HepG2 (cell line): ENCODE results near the gene ALOX5AP. TPM values are rescaled to one million over a fixed set of nuclear protein-coding genes. Genes with fewer than 3 reads are reported as not detected.

Experiments
- ATAC-seq: fragments of 200-7000 bp; cut with Tn5 transposase; 3 replicates; pipeline ENCODE4 v1.9.1; 2020; ENCODE audit warnings: mild to moderate bottlenecking, moderate library complexity
- BruUV-seq: library from RNA; stranded (reverse); fragments of 400-500 nt; replicated peaks from 2 replicates; lab custom pipeline; 2021; lab: Mats Ljungman, UMichigan
- CTCF ChIA-PET: fragments of 300-600 bp; formaldehyde crosslinking; extraction: SDS; loops from one replicate; lab custom pipeline; 2021; ENCODE audit warnings: low total read pairs, inconsistent platforms, low intra/inter-chr PET ratio; lab: Yijun Ruan, JAX
- POLR2A ChIA-PET: fragments of 350-600 bp; sonication (Branson Sonifier 250); formaldehyde crosslinking; loops from one replicate; lab custom pipeline; 2020; ENCODE audit warnings: antibody characterized with exemption, inconsistent platforms; lab: Yijun Ruan, JAX
- DNase-seq: peaks from one replicate; pipeline ENCODE4 v3.0.0-alpha.2; 2015; ENCODE audit warnings: low spot score
- FAIRE-seq: peaks from 3 replicates; lab custom pipeline; 2011; peaks lifted over from hg19 to GRCh38; lab: Jason Lieb, UNC
- H2AFZ ChIP-seq: one replicate; pipeline ENCODE4 v1.6.1; 2011; ENCODE audit warnings: low read length, inconsistent platforms
- H3K27ac ChIP-seq: fragments of 300-600 bp; 3 replicates; pipeline ENCODE4 v1.8.0; 2011; ENCODE audit warnings: mixed run types, mild to moderate bottlenecking, mixed read lengths, low read length, inconsistent platforms; ENCODE audit not compliant: insufficient read depth; ENCODE audit errors: extremely low read length
- H3K27me3 ChIP-seq, 2 experiments: fragments of 200-600 bp in 1 of 2; 2 replicates in 1 of 2; 3 replicates in 1 of 2; pipeline versions ENCODE4 v1.6.0 to v1.8.0; 2011; ENCODE audit warnings: low read length in 2 of 2, mild to moderate bottlenecking in 2 of 2, moderate library complexity in 2 of 2, inconsistent platforms in 1 of 2; ENCODE audit not compliant: insufficient read depth in 2 of 2, control insufficient read depth in 1 of 2
- H3K36me3 ChIP-seq, 2 experiments: fragments of 200-600 bp in 1 of 2; replicated peaks in 1 of 2; 2 replicates in 1 of 2; 3 replicates in 1 of 2; pipeline versions ENCODE4 v1.5.1 to v1.8.0; 2011; ENCODE audit warnings: low read length in 2 of 2, inconsistent platforms in 1 of 2; ENCODE audit not compliant: insufficient read depth in 2 of 2, control insufficient read depth in 1 of 2
- H3K4me1 ChIP-seq: 2 replicates; pipeline ENCODE4 v1.5.1; 2012; ENCODE audit warnings: low read length, inconsistent platforms; ENCODE audit not compliant: insufficient read depth
- H3K4me2 ChIP-seq: 2 replicates; pipeline ENCODE4 v1.6.0; 2011; ENCODE audit warnings: low read depth, low read length, inconsistent platforms
- H3K4me3 ChIP-seq, 3 experiments: fragments of 200-600 bp in 1 of 3; sonication (generic), shearing (Covaris generic) in 1 of 3; replicated peaks in 1 of 3; 2 replicates each; pipeline ENCODE4 v1.5.1; 2011 to 2016; ENCODE audit warnings: low read length in 3 of 3, inconsistent platforms in 2 of 3, low read depth in 2 of 3, mild to moderate bottlenecking in 2 of 3, control low read depth in 1 of 3, mixed read lengths in 1 of 3; ENCODE audit not compliant: insufficient read depth in 1 of 3
- H3K79me2 ChIP-seq: one replicate; pipeline ENCODE4 v1.6.1; 2011; ENCODE audit warnings: low read length, inconsistent platforms; ENCODE audit not compliant: insufficient read depth
- H3K9ac ChIP-seq: 2 replicates; pipeline ENCODE4 v1.6.0; 2011; ENCODE audit warnings: mild to moderate bottlenecking, low read depth, low read length, inconsistent platforms; ENCODE audit not compliant: insufficient read depth
- H3K9me3 ChIP-seq: 2 replicates; pipeline ENCODE4 v1.5.1; 2012; ENCODE audit warnings: mild to moderate bottlenecking, low read length
- H4K20me1 ChIP-seq: 2 replicates; pipeline ENCODE4 v1.6.0; 2011; ENCODE audit warnings: inconsistent platforms, mild to moderate bottlenecking, low read length, moderate library complexity; ENCODE audit not compliant: insufficient read depth
- CBX5 ChIP-seq: sonication (generic); formaldehyde crosslinking; IDR thresholded peaks from 2 replicates; pipeline ENCODE4 v1.4.0; 2020; ENCODE audit warnings: missing genetic modification reagents, borderline replicate concordance
- SCMH1 ChIP-seq: sonication (generic); formaldehyde crosslinking; IDR thresholded peaks from 2 replicates; pipeline ENCODE4 v1.9.0; 2021; ENCODE audit warnings: missing genetic modification reagents, mild to moderate bottlenecking, borderline replicate concordance
- ZMYM3 ChIP-seq: sonication (generic); formaldehyde crosslinking; IDR thresholded peaks from 2 replicates; pipeline ENCODE4 v1.5.1; 2020; ENCODE audit warnings: mild to moderate bottlenecking, missing genetic modification reagents
- ZNF550 ChIP-seq: sonication (generic); formaldehyde crosslinking; IDR thresholded peaks from 2 replicates; pipeline ENCODE4 v1.4.0; 2020; ENCODE audit warnings: mild to moderate bottlenecking, missing genetic modification reagents, borderline replicate concordance
- ZNF564 ChIP-seq: sonication (generic); formaldehyde crosslinking; IDR thresholded peaks from 2 replicates; pipeline ENCODE4 v1.8.1; 2023; ENCODE audit warnings: mild to moderate bottlenecking, missing genetic modification reagents
- WGBS: methylation state at CpG from one replicate; pipeline ENCODE4 v1.1.6; 2017; ENCODE audit warnings: low lambda C conversion rate; 5-methylcytosine and 5-hydroxymethylcytosine counted together
- in situ Hi-C: cut with HindIII; loops from 2 replicates; pipeline ENCODE4 v1.10.0; 2017; ENCODE audit warnings: low pct_unique_long_range_greater_than_20kb; ENCODE audit not compliant: extremely low pct_ligation_motif_present
- intact Hi-C: fragments of 100-400 bp; cut with micrococcal nuclease; formaldehyde crosslinking; loops from one replicate; pipeline ENCODE4 v1.10.0; 2022; ENCODE audit not compliant: unreplicated experiment
- polyA plus RNA-seq, 8 experiments: library from polyadenylated mRNA; depleted of rRNA in 3 of 8; stranded (reverse) in 7 of 8; unstranded in 1 of 8; fragments of >200 nt; fragmentation: Illumina TruSeq in 4 of 8; extraction: Trizol in 4 of 8; gene quantifications; 2 replicates each; pipeline versions ENCODE4 v1.2.1 to v1.2.3, GENCODE V29; 2011 to 2016; ENCODE audit warnings: low read depth in 4 of 8, missing spikeins in 1 of 8, mixed read lengths in 1 of 8; ENCODE audit not compliant: insufficient read depth in 1 of 8
- total RNA-seq, 5 experiments: library from RNA; depleted of rRNA; stranded (reverse); fragments of >200 nt; fragmentation: Illumina TruSeq; extraction: Trizol; gene quantifications; 2 replicates each; pipeline ENCODE4 v1.2.3, GENCODE V29; 2016; ENCODE audit warnings: low read depth in 1 of 5
- TF ChIP-seq, protein P1 (sequence below): IDR thresholded peaks from 2 replicates; pipeline ENCODE4 v1.6.1; 2016; ENCODE audit warnings: mild to moderate bottlenecking
- TF ChIP-seq, protein P2 (sequence below): sonication (generic); formaldehyde crosslinking; IDR thresholded peaks from 2 replicates; pipeline ENCODE4 v1.5.1; 2020; ENCODE audit warnings: mild to moderate bottlenecking, missing genetic modification reagents, moderate library complexity
- TF ChIP-seq, protein P3 (sequence below): IDR thresholded peaks from 2 replicates; pipeline ENCODE4 v1.6.1; 2016; ENCODE audit warnings: missing compliant biosample characterization, missing genetic modification reagents, borderline replicate concordance
- TF ChIP-seq, protein P4 (sequence below): sonication (generic); formaldehyde crosslinking; IDR thresholded peaks from 2 replicates; pipeline ENCODE4 v1.4.0; 2020; ENCODE audit warnings: mild to moderate bottlenecking, missing genetic modification reagents
- TF ChIP-seq, protein P5 (sequence below): sonication (generic); formaldehyde crosslinking; IDR thresholded peaks from 2 replicates; pipeline ENCODE4 v1.4.0; 2020; ENCODE audit warnings: mild to moderate bottlenecking, missing genetic modification reagents, borderline replicate concordance

The ALOX5AP gene
- total and polyA plus RNA-seq, 2 of the 13 experiments (the other 11 are each of a cell fraction or from before 2014, with no cell fraction given): 0.97 to 1.2 TPM

DNA sequence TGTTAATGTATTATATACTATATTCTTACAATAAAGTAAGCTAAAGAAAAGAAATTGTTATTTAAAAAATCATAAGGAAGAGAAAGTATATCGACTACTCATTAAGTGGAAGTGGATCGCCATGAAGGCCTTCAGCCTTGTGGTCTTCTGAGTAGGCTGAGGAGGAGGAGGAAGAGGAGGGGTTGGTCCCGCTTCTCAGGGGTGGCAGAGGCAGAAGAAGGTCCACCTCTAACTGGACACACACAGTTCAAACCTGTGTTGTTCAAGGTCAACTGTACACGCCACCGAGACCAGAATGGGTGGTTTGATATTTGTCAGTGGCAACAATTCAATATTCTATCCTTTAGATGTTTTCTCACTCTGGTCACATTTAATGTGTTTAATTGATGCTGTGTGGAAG is 67.2 kb downstream of the ALOX5AP start (continued):
- TF ChIP-seq ZNF550 (CRISPR knock-in tag) (no peak), SCMH1 (CRISPR knock-in tag) (no peak)

DNA sequence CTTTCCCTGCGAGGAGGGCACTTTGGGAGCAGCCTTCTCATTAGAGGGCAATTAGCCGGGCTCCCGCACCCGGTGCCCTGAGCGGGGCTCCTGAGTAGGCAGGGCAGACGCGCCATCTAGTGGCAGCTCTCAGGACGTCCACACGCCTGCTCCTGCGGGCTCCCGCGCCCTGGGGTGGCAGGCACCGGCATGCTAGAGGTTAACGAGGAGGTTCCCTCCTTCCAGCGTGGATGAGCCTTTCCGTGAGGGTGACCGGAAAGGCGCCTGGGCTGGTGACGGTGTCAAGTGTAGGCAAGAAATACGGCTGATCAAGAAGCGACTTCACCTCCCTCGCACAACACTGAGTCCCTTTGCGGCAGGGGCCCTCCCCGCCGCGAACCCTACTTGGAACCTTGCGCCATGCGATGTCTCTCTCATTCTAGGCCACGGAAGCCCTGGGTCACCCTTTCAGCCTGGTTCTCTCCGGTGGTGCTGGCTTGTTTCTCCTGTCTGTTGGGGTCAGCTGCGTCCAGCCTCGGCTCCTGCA is 67.7 kb downstream of the ALOX5AP start:
- Histone ChIP-seq H3K4me1 (peaks cover 59% of the 10 kb centered on the region), H2AFZ (peak overlapping the region; percentile 89), H3K9me3 (no peaks in the 10 kb centered on the region), H3K9ac (no peak overlapping the region), H3K4me2 (peak overlapping the region; percentile 60), H3K27me3 (no peaks in the 10 kb centered on the region; a peak in 1 of 5 replicates), H3K79me2 (no peaks in the 10 kb centered on the region), H3K27ac (no peak overlapping the region), H4K20me1 (no peaks in the 10 kb centered on the region), H3K4me3 (peak overlapping the region in 1 of 3 experiments; percentile 25; a peak in 1 of 6 replicates), H3K36me3 (no peaks in the 10 kb centered on the region)
- FAIRE-seq (peak; percentile 21), DNase-seq (peak; percentile 39), ATAC-seq (peak; percentile 84)
- POLR2A ChIA-PET: no interaction called here
- CTCF ChIA-PET: interaction anchor here (1.3 kb wide), 2 partner anchors 62 to 123 kb away, joined by 3 to 5 read pairs; no protein-coding TSS in a partner anchor
- in situ Hi-C loops (no loop called here), intact Hi-C loops (loop anchor here (2.0 to 10.0 kb wide), 3 partner anchors 186 to 668 kb away; partner anchors contain the start of gene USPL1)
- WGBS: 48% methylated on average over 17 of the region's 32 CpGs
- no TSS peak for BruUV-seq
- TF ChIP-seq ZMYM3 (CRISPR knock-in tag) (0 out of 2 replicates have a peak, but pooled peaks have one; percentile 26), ZNF564 (CRISPR knock-in tag) (0 out of 2 replicates have a peak, but pooled peaks have one; percentile 43), CBX5 (0 out of 2 replicates have a peak, but pooled peaks have one; percentile 43)
- TF ChIP-seq, protein P1, sequence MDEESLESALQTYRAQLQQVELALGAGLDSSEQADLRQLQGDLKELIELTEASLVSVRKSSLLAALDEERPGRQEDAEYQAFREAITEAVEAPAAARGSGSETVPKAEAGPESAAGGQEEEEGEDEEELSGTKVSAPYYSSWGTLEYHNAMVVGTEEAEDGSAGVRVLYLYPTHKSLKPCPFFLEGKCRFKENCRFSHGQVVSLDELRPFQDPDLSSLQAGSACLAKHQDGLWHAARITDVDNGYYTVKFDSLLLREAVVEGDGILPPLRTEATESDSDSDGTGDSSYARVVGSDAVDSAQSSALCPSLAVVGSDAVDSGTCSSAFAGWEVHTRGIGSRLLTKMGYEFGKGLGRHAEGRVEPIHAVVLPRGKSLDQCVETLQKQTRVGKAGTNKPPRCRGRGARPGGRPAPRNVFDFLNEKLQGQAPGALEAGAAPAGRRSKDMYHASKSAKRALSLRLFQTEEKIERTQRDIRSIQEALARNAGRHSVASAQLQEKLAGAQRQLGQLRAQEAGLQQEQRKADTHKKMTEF (CRISPR knock-in tag): 0 out of 2 replicates have a peak, but pooled peaks have one; percentile 35
- TF ChIP-seq, protein P2, sequence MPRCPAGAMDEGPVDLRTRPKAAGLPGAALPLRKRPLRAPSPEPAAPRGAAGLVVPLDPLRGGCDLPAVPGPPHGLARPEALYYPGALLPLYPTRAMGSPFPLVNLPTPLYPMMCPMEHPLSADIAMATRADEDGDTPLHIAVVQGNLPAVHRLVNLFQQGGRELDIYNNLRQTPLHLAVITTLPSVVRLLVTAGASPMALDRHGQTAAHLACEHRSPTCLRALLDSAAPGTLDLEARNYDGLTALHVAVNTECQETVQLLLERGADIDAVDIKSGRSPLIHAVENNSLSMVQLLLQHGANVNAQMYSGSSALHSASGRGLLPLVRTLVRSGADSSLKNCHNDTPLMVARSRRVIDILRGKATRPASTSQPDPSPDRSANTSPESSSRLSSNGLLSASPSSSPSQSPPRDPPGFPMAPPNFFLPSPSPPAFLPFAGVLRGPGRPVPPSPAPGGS (CRISPR knock-in tag): 0 out of 2 replicates have a peak, but pooled peaks have one; percentile 38
- TF ChIP-seq, protein P3, sequence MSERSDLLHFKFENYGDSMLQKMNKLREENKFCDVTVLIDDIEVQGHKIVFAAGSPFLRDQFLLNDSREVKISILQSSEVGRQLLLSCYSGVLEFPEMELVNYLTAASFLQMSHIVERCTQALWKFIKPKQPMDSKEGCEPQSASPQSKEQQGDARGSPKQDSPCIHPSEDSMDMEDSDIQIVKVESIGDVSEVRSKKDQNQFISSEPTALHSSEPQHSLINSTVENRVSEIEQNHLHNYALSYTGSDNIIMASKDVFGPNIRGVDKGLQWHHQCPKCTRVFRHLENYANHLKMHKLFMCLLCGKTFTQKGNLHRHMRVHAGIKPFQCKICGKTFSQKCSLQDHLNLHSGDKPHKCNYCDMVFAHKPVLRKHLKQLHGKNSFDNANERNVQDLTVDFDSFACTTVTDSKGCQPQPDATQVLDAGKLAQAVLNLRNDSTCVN (CRISPR knock-in tag): no peak
- TF ChIP-seq, protein P4, sequence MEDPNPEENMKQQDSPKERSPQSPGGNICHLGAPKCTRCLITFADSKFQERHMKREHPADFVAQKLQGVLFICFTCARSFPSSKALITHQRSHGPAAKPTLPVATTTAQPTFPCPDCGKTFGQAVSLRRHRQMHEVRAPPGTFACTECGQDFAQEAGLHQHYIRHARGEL: no peak
- TF ChIP-seq, protein P5, sequence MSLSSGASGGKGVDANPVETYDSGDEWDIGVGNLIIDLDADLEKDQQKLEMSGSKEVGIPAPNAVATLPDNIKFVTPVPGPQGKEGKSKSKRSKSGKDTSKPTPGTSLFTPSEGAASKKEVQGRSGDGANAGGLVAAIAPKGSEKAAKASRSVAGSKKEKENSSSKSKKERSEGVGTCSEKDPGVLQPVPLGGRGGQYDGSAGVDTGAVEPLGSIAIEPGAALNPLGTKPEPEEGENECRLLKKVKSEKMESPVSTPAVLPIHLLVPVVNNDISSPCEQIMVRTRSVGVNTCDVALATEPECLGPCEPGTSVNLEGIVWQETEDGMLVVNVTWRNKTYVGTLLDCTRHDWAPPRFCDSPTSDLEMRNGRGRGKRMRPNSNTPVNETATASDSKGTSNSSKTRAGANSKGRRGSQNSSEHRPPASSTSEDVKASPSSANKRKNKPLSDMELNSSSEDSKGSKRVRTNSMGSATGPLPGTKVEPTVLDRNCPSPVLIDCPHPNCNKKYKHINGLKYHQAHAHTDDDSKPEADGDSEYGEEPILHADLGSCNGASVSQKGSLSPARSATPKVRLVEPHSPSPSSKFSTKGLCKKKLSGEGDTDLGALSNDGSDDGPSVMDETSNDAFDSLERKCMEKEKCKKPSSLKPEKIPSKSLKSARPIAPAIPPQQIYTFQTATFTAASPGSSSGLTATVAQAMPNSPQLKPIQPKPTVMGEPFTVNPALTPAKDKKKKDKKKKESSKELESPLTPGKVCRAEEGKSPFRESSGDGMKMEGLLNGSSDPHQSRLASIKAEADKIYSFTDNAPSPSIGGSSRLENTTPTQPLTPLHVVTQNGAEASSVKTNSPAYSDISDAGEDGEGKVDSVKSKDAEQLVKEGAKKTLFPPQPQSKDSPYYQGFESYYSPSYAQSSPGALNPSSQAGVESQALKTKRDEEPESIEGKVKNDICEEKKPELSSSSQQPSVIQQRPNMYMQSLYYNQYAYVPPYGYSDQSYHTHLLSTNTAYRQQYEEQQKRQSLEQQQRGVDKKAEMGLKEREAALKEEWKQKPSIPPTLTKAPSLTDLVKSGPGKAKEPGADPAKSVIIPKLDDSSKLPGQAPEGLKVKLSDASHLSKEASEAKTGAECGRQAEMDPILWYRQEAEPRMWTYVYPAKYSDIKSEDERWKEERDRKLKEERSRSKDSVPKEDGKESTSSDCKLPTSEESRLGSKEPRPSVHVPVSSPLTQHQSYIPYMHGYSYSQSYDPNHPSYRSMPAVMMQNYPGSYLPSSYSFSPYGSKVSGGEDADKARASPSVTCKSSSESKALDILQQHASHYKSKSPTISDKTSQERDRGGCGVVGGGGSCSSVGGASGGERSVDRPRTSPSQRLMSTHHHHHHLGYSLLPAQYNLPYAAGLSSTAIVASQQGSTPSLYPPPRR: no peak
